Activated T-cell treated with anti-CD3 and anti-CD28 coated beads, Interleukin-2, amount 50 U/mL, for 1 hour (primary cell): Measurements from ENCODE around the gene THG1L.

Experiments
- DNase-seq: peaks from one replicate; pipeline ENCODE4 v3.0.0-alpha.2; 2020

The THG1L gene

GRCh38 chr5:157761690-157762621 is 30.7 kb downstream of the THG1L start:
- no peak for DNase-seq

GRCh38 chr5:157764531-157764930 is 33.3 kb downstream of the THG1L start:
- no peak for DNase-seq

- no peak for DNase-seq
These were observed 35.2 kb downstream of the THG1L start for GRCh38 chr5:157766442-157766841.

DNA sequence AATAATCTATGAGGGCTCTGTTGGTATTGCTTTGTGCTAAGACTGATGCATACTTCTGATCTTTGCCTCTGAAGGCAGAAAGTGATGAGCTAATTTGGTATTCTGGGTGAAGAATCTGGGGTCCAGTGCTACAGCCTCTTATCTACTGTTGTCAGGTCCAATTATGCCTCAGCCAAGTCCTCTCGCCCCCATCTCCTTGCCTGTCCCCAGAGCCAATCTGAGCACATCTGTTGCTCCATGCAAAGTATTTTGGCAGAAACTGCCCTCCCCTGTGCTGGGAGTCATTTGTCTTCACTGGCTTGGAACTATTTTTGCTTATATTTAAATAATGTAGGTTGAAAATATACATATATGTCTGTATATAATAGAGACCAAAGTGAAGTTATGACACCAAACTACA is 35.7 kb downstream of the THG1L start:
- no peak for DNase-seq

GRCh38 chr5:157767689-157768088 is 36.5 kb downstream of the THG1L start:
- no peak for DNase-seq

GRCh38 chr5:157770665-157771064 is 39.4 kb downstream of the THG1L start:
- DNase-seq = no peak

GRCh38 chr5:157772127-157772526 is 40.9 kb downstream of the THG1L start:
- DNase-seq = no peak

- DNase-seq = no peak
These were observed 47.0 kb downstream of the THG1L start for GRCh38 chr5:157778121-157778805.

DNA sequence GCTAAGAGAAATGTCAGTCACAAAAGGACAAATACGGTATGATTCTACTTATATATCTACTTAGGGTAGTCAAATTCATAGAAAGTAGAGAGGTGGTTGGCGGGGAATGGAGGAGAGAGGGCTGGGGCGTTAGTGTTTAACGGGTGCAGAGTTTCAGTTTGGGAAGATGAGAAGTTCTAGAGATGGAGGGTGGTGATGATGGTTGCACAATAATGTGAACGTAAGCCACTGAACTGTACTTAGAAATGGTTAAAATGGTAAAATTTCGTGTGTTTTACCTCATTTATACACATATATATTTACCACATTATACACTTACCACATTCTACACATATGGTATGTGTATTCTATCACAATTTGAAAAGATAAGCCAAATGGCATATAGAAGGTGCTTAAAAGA is 48.0 kb downstream of the THG1L start:
- no peak for DNase-seq

DNA sequence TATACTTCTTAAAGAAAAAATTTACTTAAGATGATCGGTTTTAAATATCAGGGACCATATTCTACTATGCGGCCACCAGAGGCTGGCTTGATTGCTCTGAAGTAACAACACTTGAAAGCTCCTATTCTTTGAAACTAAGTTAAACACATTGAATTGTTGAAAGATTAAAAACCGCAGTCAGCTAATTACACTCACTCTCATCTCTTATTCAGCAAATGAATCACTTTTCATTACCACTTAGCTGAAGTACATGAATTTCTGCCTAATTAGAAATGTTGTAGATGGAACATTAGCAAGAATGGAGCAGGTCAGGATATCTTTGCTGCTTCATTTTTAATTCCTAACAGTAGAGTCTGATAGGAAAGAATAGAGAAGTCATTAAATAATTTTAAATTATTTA is 54.6 kb downstream of the THG1L start:
- no peak for DNase-seq
